Progenitor cell of endocrine pancreas (in vitro differentiated cells): Measurements from ENCODE around the gene SSBP2. TPM values are rescaled to one million over a fixed set of nuclear protein-coding genes. Genes with fewer than 3 reads are reported as not detected.

Experiments used
- DNase-seq: peaks from one replicate; pipeline ENCODE4 v3.0.0; 2021; ENCODE audit warnings: low spot score; ENCODE audit not compliant: unreplicated experiment
- H3K27ac Mint-ChIP-seq: 2 replicates; pipeline ENCODE4 v1.8.0; 2021; ENCODE audit warnings: mild to moderate bottlenecking, moderate library complexity, mixed read lengths
- H3K27me3 Mint-ChIP-seq: 2 replicates; pipeline ENCODE4 v1.8.0; 2021; ENCODE audit warnings: mixed read lengths
- H3K36me3 Mint-ChIP-seq: 2 replicates; pipeline ENCODE4 v1.8.0; 2022; ENCODE audit warnings: mixed read lengths; ENCODE audit not compliant: insufficient read depth
- H3K4me1 Mint-ChIP-seq: 2 replicates; pipeline ENCODE4 v1.8.0; 2021; ENCODE audit warnings: low read depth, mixed read lengths
- H3K4me3 Mint-ChIP-seq: 2 replicates; pipeline ENCODE4 v1.8.0; 2021; ENCODE audit warnings: low read depth, mild to moderate bottlenecking, moderate library complexity, mixed read lengths
- H3K9me3 Mint-ChIP-seq: 2 replicates; pipeline ENCODE4 v1.8.0; 2021; ENCODE audit warnings: low read depth, mixed read lengths
- total RNA-seq: library from RNA; stranded (reverse); gene quantifications from 2 replicates; pipeline ENCODE4 v1.2.1, GENCODE V29; 2021
- TF ChIP-seq, protein P1 (sequence below): fragments of 200-600 bp; sonication (generic); IDR thresholded peaks from one replicate; pipeline ENCODE4 v1.5.0; 2021; ENCODE audit warnings: antibody characterized with exemption, mild to moderate bottlenecking; ENCODE audit not compliant: unreplicated experiment

The SSBP2 gene
- total RNA-seq, 1 donor from 2014 or later, result 66.6 TPM

- TF ChIP-seq, protein P1, sequence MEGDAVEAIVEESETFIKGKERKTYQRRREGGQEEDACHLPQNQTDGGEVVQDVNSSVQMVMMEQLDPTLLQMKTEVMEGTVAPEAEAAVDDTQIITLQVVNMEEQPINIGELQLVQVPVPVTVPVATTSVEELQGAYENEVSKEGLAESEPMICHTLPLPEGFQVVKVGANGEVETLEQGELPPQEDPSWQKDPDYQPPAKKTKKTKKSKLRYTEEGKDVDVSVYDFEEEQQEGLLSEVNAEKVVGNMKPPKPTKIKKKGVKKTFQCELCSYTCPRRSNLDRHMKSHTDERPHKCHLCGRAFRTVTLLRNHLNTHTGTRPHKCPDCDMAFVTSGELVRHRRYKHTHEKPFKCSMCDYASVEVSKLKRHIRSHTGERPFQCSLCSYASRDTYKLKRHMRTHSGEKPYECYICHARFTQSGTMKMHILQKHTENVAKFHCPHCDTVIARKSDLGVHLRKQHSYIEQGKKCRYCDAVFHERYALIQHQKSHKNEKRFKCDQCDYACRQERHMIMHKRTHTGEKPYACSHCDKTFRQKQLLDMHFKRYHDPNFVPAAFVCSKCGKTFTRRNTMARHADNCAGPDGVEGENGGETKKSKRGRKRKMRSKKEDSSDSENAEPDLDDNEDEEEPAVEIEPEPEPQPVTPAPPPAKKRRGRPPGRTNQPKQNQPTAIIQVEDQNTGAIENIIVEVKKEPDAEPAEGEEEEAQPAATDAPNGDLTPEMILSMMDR, result no peak
- peaks cover 3% of the 10 kb centered on the region for H3K36me3 Mint-ChIP-seq
- H3K4me3 Mint-ChIP-seq, result no peak overlapping the region
- no peaks in the 10 kb centered on the region for H3K27me3 Mint-ChIP-seq
- DNase-seq, result no peak
- H3K27ac Mint-ChIP-seq, result no peak overlapping the region
- H3K9me3 Mint-ChIP-seq, result no peaks in the 10 kb centered on the region
- H3K4me1 Mint-ChIP-seq, result peaks cover 4% of the 10 kb centered on the region
Observed at GRCh38 chr5:81556809-81557208, 194.1 kb downstream of the SSBP2 start.

DNA sequence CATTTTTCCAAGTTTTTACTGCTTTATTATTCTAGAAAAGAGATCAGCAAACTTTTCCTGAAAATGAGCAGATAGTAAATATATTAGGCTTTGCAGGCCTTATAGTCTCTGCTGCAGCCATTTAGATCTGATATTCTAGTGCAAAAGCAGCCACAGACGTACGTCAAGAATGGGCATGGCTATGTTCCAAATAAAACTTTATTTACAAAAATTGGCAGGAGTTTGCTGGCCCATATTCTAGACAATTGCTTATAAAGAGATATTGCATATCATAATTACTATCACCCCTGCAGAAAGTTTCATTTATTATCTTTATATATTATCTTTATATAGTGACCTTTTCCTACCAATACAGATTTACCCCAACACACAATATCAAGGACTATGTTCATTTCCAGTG, 195.0 kb downstream of the SSBP2 start:
- H3K27me3 Mint-ChIP-seq, result no peaks in the 10 kb centered on the region
- no peak for DNase-seq
- peaks cover 3% of the 10 kb centered on the region for H3K36me3 Mint-ChIP-seq
- TF ChIP-seq, protein P1, result no peak
- peaks cover 4% of the 10 kb centered on the region for H3K4me1 Mint-ChIP-seq
- no peak overlapping the region for H3K4me3 Mint-ChIP-seq
- H3K9me3 Mint-ChIP-seq, result no peaks in the 10 kb centered on the region
- H3K27ac Mint-ChIP-seq, result no peak overlapping the region

DNA sequence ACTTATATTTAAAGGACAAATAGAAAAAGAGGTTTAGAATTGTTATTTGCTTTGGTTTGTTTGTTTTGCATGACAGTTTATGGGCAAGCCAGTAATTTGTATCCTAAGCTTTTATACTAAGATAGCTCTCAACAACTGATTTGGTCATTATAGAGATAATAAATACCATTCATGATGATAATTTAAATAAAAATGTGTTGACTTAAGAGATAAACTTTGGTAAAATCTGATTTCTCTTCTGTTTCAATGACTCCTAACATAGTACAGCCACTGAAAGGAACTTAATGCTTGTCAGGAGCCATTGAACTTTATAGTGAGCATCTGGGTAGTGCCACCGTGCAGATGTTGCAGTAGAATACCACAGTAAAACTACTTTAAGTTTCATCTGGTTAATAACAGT, 196.2 kb downstream of the SSBP2 start:
- TF ChIP-seq, protein P1, result no peak
- Mint-ChIP-seq H3K4me3 (no peak overlapping the region), H3K36me3 (peaks cover 5% of the 10 kb centered on the region), H3K4me1 (peaks cover 4% of the 10 kb centered on the region), H3K27ac (no peak overlapping the region), H3K27me3 (no peaks in the 10 kb centered on the region), H3K9me3 (no peaks in the 10 kb centered on the region)
- DNase-seq, result no peak

- H3K4me3 Mint-ChIP-seq, result no peak overlapping the region
- no peaks in the 10 kb centered on the region for H3K27me3 Mint-ChIP-seq
- peak overlapping the region; percentile 38 for H3K27ac Mint-ChIP-seq
Observed at GRCh38 chr5:81553567-81554212, 197.2 kb downstream of the SSBP2 start.

GRCh38 chr5:81552852-81553566, 197.9 kb downstream of the SSBP2 start:
- H3K36me3 Mint-ChIP-seq, result peaks cover 5% of the 10 kb centered on the region
- DNase-seq, result no peak
- H3K4me3 Mint-ChIP-seq, result no peak overlapping the region
- H3K27ac Mint-ChIP-seq, result no peak overlapping the region
- TF ChIP-seq, protein P1, result no peak
- H3K27me3 Mint-ChIP-seq, result no peaks in the 10 kb centered on the region
- peaks cover 4% of the 10 kb centered on the region for H3K4me1 Mint-ChIP-seq
- H3K9me3 Mint-ChIP-seq, result no peaks in the 10 kb centered on the region

More at GRCh38 chr5:81553567-81554212, 197.2 kb downstream of the SSBP2 start:
- H3K9me3 Mint-ChIP-seq, result no peaks in the 10 kb centered on the region
- H3K4me1 Mint-ChIP-seq, result peaks cover 4% of the 10 kb centered on the region
- DNase-seq, result no peak
- TF ChIP-seq, protein P1, result no peak
- H3K36me3 Mint-ChIP-seq, result peaks cover 6% of the 10 kb centered on the region
